GM11168 (cell line): Measurements from ENCODE around the gene BIRC3.
"Not testable (repeated sequence)": the region's sequence is repeated elsewhere in the genome, so short reads cannot be mapped to it uniquely, and the experiment has no call there.

Source experiments
- in situ Hi-C: fragments of 300-500 bp; cut with MboI; formaldehyde crosslinking; loops from one replicate; pipeline ENCODE4 v1.12.0; 2022; ENCODE audit warnings: low sequenced_read_pairs; ENCODE audit not compliant: unreplicated experiment

Gene BIRC3

GRCh38 chr11:102293873-102294601 is 23.2 kb upstream of the BIRC3 start:
- in situ Hi-C loops, result no loop called here

- in situ Hi-C loops, result no loop called here
Measured at GRCh38 chr11:102295045-102295444, 22.2 kb upstream of the BIRC3 start.

- in situ Hi-C loops, result not testable (repeated sequence)
Measured at GRCh38 chr11:102296757-102297156, 20.5 kb upstream of the BIRC3 start.

DNA sequence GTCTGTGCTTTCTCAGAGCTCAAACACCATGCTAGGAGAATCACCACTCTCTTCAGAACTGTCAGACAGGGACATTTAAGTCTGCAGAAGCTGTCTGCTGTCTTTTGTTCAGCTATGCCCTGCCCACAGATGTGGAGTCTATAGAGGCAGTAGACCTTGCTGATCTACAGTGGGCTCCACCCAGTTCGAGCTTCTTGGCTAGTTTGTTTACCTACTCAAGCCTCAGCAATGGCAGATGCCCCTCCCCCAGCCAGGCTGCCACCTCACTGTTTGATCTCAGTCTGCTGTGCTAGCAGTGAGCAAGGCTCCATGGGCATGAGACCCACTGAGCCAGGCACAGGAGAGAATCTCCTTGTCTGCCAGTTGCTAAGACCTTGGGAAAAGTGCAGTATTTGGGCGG is 16.4 kb upstream of the BIRC3 start:
- in situ Hi-C loops, result not testable (repeated sequence)

DNA sequence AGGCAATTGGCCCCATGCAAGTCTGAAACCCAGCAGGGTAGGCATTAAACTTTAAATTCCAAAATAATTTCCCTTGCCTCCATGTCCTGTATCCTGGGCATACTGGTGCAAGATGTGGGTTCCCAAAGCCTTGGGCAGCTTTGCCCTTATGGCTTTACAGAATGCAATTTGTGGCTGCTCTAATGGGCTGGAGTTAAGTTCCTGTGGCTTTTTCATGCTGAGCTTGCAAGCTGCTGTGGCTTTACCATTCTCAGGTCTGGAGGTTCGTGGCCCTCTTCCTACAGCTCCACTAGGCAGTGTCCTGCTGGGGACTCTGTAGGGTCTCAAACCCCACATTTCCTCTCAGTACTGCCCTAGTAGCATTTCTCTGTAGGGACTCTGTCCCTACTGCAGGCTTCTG is 15.0 kb upstream of the BIRC3 start:
- in situ Hi-C loops, result no loop called here

GRCh38 chr11:102304686-102305085 is 12.6 kb upstream of the BIRC3 start:
- in situ Hi-C loops, result no loop called here

GRCh38 chr11:102305352-102306047 is 11.8 kb upstream of the BIRC3 start:
- in situ Hi-C loops, result no loop called here

DNA sequence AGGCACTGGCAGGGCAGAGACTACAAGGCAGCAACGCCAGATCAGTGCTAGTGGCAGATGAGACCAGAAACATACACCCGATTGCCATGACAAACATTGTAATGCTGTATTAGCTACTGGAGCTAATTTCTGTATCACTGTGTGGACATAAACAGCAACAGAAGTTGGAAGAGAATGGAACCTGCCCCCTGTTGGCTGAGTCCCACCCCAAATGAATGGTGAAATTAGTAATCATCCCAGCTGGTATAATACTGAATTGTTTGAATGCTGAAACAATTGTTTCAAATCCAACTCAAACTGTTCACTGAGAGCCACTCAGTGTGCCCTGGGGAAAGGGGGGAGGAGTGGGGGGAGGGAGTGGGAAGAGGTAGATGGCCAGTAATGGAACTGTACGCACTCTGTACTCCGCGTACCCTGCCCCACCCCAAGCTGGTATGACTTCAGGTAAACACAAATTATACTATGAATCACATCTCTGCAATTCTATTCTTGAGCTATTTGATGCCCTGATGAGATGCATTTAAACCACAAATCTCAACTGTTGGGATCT is 11.2 kb upstream of the BIRC3 start:
- in situ Hi-C loops, result no loop called here

DNA sequence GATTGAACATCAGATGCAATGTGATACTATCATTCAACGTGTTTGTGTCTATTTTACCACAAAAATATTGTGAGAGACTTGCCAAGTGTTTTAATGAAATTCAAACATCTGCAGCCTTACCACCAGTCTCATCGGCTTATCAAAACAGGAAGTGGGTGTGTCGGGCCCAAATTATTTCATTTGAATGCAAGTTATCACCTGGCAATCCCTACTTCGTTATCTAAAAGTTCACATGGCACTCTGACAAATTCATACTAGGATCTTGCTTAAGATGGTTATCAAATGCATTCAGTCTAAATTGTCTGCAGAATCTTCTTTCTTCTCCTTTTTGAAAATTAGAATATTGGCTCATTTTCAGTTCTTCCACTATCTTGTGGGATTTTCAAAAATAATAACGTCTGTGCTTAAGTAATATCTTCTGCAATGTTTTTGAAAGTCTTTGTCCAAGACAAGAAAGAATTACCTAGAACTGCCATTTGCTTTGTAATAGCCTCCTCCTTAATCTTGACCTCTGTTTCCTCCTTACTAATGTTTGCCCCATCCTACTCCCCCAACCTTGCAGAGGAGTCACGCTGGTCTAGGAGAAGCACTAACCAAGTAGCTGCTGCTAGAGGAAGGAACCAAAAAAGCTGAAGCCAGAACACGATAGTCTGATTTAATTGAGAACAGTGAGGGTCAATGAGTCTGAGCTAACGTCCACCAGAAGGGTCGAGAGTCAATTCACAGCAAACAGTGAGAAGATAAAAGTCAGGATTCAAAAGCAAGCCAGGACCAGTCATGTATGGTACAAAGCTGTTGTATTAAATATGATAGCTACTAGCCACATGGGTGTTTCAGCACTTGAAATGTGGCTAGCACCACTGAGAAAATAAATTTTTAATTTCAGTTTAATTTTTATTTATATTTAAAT is 10.2 kb upstream of the BIRC3 start:
- in situ Hi-C loops, result no loop called here

GRCh38 chr11:102307727-102308038 is 9.6 kb upstream of the BIRC3 start:
- in situ Hi-C loops, result no loop called here

- in situ Hi-C loops, result no loop called here
Measured at GRCh38 chr11:102309621-102310541, 7.4 kb upstream of the BIRC3 start.

- in situ Hi-C loops, result no loop called here
Measured at GRCh38 chr11:102312667-102313066, 4.6 kb upstream of the BIRC3 start.

DNA sequence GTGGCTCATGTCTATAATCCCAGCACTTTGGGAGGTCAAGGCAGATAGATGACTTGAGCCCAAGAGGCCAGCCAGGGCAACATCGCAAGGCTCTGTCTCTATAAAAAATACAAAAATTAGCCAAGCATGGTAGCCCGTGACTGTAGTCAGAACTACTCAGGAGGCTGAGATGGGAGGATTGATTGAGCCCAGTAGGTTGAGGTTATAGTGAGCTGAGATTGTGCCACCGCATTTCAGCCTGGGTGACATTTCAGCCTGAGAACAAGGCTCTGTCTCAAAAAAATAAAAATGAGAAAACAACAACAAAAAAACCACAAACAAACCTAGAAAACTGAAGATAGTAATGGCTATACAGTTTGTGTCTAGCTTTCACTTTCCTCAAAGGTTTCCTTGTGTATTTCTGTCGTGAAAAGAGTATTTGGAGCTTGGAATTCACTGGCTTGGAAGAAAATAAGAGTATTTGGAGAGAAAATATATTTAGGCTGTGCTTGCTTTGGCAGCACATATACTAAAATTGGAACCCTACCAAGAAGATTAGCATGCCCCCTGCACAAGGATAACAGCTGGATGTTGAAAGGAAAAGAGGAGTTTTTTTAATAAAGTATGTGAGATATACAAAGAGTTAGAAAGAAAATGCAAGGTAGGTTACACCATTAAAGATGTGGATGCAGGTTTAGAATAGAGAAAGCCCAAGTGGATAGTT is 3.9 kb upstream of the BIRC3 start:
- in situ Hi-C loops, result no loop called here

- in situ Hi-C loops, result no loop called here
Measured at GRCh38 chr11:102314784-102315183, 2.5 kb upstream of the BIRC3 start.

GRCh38 chr11:102316346-102316904 is 859 bp upstream of the BIRC3 start:
- in situ Hi-C loops, result no loop called here

GRCh38 chr11:102317768-102318103 is 452 bp downstream of the BIRC3 start:
- in situ Hi-C loops, result no loop called here

- in situ Hi-C loops, result no loop called here
Measured at GRCh38 chr11:102318469-102318868, 1.2 kb downstream of the BIRC3 start.

- in situ Hi-C loops, result no loop called here
Measured at GRCh38 chr11:102319544-102319943, 2.3 kb downstream of the BIRC3 start.

DNA sequence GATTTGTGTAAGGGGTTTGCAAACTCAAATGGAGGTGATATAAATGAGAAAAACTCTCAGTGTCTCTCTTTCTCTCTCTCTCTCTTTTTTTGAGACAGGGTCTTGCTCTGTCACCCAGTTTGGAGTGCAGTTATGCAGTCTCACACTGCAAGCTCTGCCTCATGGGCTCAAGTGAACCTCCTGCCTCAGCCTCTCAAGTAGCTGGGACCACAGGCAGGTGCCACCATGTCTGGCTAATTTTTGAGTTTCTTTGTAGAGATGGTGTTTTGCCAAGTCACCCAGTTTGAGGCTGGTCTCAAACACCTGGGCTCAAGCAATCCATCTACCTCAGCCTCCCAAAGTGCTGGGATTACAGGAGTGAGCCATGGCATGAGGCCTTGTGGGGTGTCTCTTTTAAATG is 2.9 kb downstream of the BIRC3 start:
- in situ Hi-C loops, result no loop called here
